Measurements from ENCODE around the gene BCL11B.
"Not testable (repeated sequence)": the region's sequence is repeated elsewhere in the genome, so short reads cannot be mapped to it uniquely, and the experiment has no call there.

The BCL11B gene

GRCh38 chr14:99189201-99189801, 82.7 kb downstream of the BCL11B start:
- Histone ChIP-seq H3K4ac (ENCODE audit: low read depth, low read length) (no peak overlapping the region), H2BK15ac (replicated peaks; ENCODE audit: low read depth) (no peak overlapping the region), H3K4me1 (ENCODE audit: control insufficient read depth, low read depth, low read length) (peaks cover 4% of the 10 kb centered on the region), H3K36me3 (ENCODE audit: control insufficient read depth, insufficient read depth, low read length) (no peaks in the 10 kb centered on the region), H2BK120ac (ENCODE audit: low read depth, low read length) (no peak overlapping the region), H3K79me2 (ENCODE audit: control insufficient read depth, insufficient read depth, low read length) (peaks cover 23% of the 10 kb centered on the region), H3K27me3 (ENCODE audit: insufficient read depth, low read length, poor library complexity) (no peaks in the 10 kb centered on the region), H2BK5ac (ENCODE audit: low read length) (no peak overlapping the region), H3K23ac (ENCODE audit: low read length) (no peak overlapping the region), H3K18ac (ENCODE audit: low read length) (no peak overlapping the region), H4K5ac (ENCODE audit: low read length) (no peak overlapping the region), H2AK5ac (ENCODE audit: low read length) (no peak overlapping the region), H3K56ac (ENCODE audit: low read length) (no peak overlapping the region), H3K4me2 (ENCODE audit: low read length) (no peak overlapping the region), H4K8ac (ENCODE audit: low read depth, low read length) (no peak overlapping the region), H3K9ac (ENCODE audit: low read length) (no peak overlapping the region), H3K79me1 (ENCODE audit: low read length) (peaks cover 21% of the 10 kb centered on the region), H3K4me3 (ENCODE audit: low read length) (no peak overlapping the region), H3K27ac (ENCODE audit: low read depth, low read length) (no peak overlapping the region)
- no peak for DNase-seq
- WGBS (ENCODE audit: extremely low coverage, insufficient coverage, low lambda C conversion rate) = no CpG with 5 or more reads among the region's 26 CpGs

- Histone ChIP-seq H3K4me3 (ENCODE audit: low read length) (no peak overlapping the region), H2AK5ac (ENCODE audit: low read length) (no peak overlapping the region), H3K27me3 (ENCODE audit: insufficient read depth, low read length, poor library complexity) (no peaks in the 10 kb centered on the region), H3K56ac (ENCODE audit: low read length) (no peak overlapping the region), H2BK15ac (replicated peaks; ENCODE audit: low read depth) (no peak overlapping the region), H4K5ac (ENCODE audit: low read length) (no peak overlapping the region), H3K79me1 (ENCODE audit: low read length) (peaks cover 25% of the 10 kb centered on the region), H3K4me2 (ENCODE audit: low read length) (no peak overlapping the region), H4K8ac (ENCODE audit: low read depth, low read length) (no peak overlapping the region), H3K36me3 (ENCODE audit: control insufficient read depth, insufficient read depth, low read length) (no peaks in the 10 kb centered on the region), H3K9ac (ENCODE audit: low read length) (no peak overlapping the region), H3K4ac (ENCODE audit: low read depth, low read length) (no peak overlapping the region), H2BK120ac (ENCODE audit: low read depth, low read length) (no peak overlapping the region), H2BK5ac (ENCODE audit: low read length) (no peak overlapping the region), H3K4me1 (ENCODE audit: control insufficient read depth, low read depth, low read length) (peaks cover 4% of the 10 kb centered on the region), H3K23ac (ENCODE audit: low read length) (no peak overlapping the region), H3K27ac (ENCODE audit: low read depth, low read length) (no peak overlapping the region), H3K18ac (ENCODE audit: low read length) (peak overlapping the region; percentile 28), H3K79me2 (ENCODE audit: control insufficient read depth, insufficient read depth, low read length) (peaks cover 26% of the 10 kb centered on the region)
- peak; percentile 55 for DNase-seq
- WGBS (ENCODE audit: extremely low coverage, insufficient coverage, low lambda C conversion rate) = no CpG with 5 or more reads among the region's 19 CpGs
Observed at GRCh38 chr14:99188731-99189191, 83.2 kb downstream of the BCL11B start.

DNA sequence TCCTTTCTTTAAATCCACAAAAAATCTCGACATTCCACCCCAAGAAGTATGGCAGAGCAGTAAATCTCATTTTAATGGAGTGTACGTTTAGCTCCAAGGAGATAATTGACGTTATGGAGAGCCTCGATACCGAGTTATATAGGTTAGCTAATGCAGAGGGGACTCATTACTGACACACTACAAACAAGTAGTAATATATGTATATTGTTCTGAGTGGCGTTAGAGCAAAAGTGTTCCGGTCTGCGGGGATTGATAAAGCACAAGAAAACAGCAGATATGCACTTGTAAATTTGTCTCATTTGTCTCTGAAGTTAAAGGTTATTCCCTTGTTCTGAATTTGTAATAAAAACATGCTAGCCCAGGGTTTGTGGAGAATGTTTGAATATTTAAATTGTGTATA, 84.1 kb downstream of the BCL11B start:
- no peak overlapping the region for H2BK15ac ChIP-seq (replicated peaks; ENCODE audit: low read depth)
- WGBS (ENCODE audit: extremely low coverage, insufficient coverage, low lambda C conversion rate) = no CpG with 5 or more reads among the region's 8 CpGs

DNA sequence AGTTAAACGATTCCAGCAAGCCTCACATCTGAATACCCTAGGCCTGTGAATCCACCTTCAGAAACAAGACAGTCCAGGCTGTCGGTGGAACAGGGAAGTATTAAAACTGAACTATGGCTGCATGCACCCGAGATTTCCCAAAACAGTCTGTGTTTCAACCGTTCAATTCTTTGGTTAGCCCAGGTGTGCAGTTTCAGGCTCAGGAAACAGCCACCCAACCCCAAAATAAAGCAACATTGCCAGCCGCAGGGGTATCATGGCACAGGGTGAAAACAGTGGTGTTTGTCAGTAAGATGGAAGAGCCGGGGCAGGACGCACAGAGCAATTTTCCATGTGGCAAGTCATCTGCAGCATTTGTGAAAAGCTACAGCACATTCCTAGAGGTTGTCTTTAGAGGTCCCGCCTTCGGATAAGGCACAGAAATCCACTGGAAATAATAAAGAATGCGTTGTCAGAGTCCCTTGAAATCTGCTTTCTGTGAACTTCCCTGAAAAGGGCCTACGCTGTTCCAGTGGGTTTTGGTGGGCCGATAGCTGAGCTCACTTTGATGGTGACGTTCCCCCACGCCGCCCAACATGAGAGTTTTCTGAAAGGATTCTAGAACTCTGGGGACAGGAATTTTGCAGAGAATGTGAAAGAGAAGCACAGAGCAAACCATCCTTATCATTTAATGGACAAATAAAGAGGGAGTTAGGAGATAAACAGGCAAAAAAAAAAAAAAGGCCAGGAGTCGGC, 84.9 kb downstream of the BCL11B start:
- H2AK5ac ChIP-seq (ENCODE audit: low read length) = no peak overlapping the region
- no peaks in the 10 kb centered on the region for H3K36me3 ChIP-seq (ENCODE audit: control insufficient read depth, insufficient read depth, low read length)
- no peak for DNase-seq
- H2BK5ac ChIP-seq (ENCODE audit: low read length) = no peak overlapping the region
- no peak overlapping the region for H3K4ac ChIP-seq (ENCODE audit: low read depth, low read length)
- no peak overlapping the region for H3K18ac ChIP-seq (ENCODE audit: low read length)
- WGBS (ENCODE audit: extremely low coverage, insufficient coverage, low lambda C conversion rate) = no CpG with 5 or more reads among the region's 16 CpGs
- H3K27ac ChIP-seq (ENCODE audit: low read depth, low read length) = no peak overlapping the region
- H3K56ac ChIP-seq (ENCODE audit: low read length) = no peak overlapping the region
- no peak overlapping the region for H3K4me3 ChIP-seq (ENCODE audit: low read length)
- peaks cover 31% of the 10 kb centered on the region for H3K79me1 ChIP-seq (ENCODE audit: low read length)
- peaks cover 4% of the 10 kb centered on the region for H3K4me1 ChIP-seq (ENCODE audit: control insufficient read depth, low read depth, low read length)
- H3K4me2 ChIP-seq (ENCODE audit: low read length) = no peak overlapping the region
- no peak overlapping the region for H3K9ac ChIP-seq (ENCODE audit: low read length)
- H3K27me3 ChIP-seq (ENCODE audit: insufficient read depth, low read length, poor library complexity) = no peaks in the 10 kb centered on the region
- no peak overlapping the region for H2BK15ac ChIP-seq (replicated peaks; ENCODE audit: low read depth)
- no peak overlapping the region for H4K8ac ChIP-seq (ENCODE audit: low read depth, low read length)
- no peak overlapping the region for H2BK120ac ChIP-seq (ENCODE audit: low read depth, low read length)
- H3K79me2 ChIP-seq (ENCODE audit: control insufficient read depth, insufficient read depth, low read length) = peaks cover 27% of the 10 kb centered on the region
- H3K23ac ChIP-seq (ENCODE audit: low read length) = no peak overlapping the region
- no peak overlapping the region for H4K5ac ChIP-seq (ENCODE audit: low read length)

More for the DNA sequence above, 84.1 kb downstream of the BCL11B start:
- no peak overlapping the region for H3K27ac ChIP-seq (ENCODE audit: low read depth, low read length)
- DNase-seq = no peak
- no peak overlapping the region for H4K8ac ChIP-seq (ENCODE audit: low read depth, low read length)
- no peak overlapping the region for H4K5ac ChIP-seq (ENCODE audit: low read length)
- no peaks in the 10 kb centered on the region for H3K27me3 ChIP-seq (ENCODE audit: insufficient read depth, low read length, poor library complexity)
- no peak overlapping the region for H3K23ac ChIP-seq (ENCODE audit: low read length)
- no peak overlapping the region for H3K9ac ChIP-seq (ENCODE audit: low read length)
- no peak overlapping the region for H3K4me2 ChIP-seq (ENCODE audit: low read length)
- peaks cover 28% of the 10 kb centered on the region for H3K79me1 ChIP-seq (ENCODE audit: low read length)
- H3K36me3 ChIP-seq (ENCODE audit: control insufficient read depth, insufficient read depth, low read length) = no peaks in the 10 kb centered on the region
- H2BK120ac ChIP-seq (ENCODE audit: low read depth, low read length) = no peak overlapping the region
- H3K56ac ChIP-seq (ENCODE audit: low read length) = peak overlapping the region; percentile 44
- peaks cover 30% of the 10 kb centered on the region for H3K79me2 ChIP-seq (ENCODE audit: control insufficient read depth, insufficient read depth, low read length)
- no peak overlapping the region for H3K4ac ChIP-seq (ENCODE audit: low read depth, low read length)
- no peak overlapping the region for H3K18ac ChIP-seq (ENCODE audit: low read length)
- no peak overlapping the region for H2BK5ac ChIP-seq (ENCODE audit: low read length)
- H3K4me3 ChIP-seq (ENCODE audit: low read length) = no peak overlapping the region
- no peak overlapping the region for H2AK5ac ChIP-seq (ENCODE audit: low read length)
- H3K4me1 ChIP-seq (ENCODE audit: control insufficient read depth, low read depth, low read length) = peaks cover 4% of the 10 kb centered on the region

DNA sequence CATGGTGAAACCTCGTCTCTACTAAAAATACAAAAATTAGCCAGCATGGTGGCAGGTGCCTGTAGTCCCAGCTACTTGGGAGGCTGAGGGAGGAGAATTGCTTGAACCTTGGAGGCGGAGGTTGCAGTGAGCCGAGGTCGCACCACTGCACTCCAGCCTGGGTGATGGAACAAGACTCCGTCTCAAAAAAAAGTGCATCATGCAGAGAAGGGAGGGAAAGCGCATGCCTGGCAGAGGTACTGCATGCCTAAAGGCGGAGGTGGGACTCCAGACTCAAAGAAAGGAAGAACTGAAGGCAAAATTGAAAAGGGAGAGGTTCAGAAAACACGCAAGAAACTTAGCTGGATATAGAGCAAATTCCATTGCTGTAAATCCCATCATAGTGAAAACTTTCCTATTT, 85.7 kb downstream of the BCL11B start:
- WGBS (ENCODE audit: extremely low coverage, insufficient coverage, low lambda C conversion rate) = no CpG with 5 or more reads among the region's 8 CpGs
- not testable (repeated sequence) for H3K36me3 ChIP-seq (ENCODE audit: control insufficient read depth, insufficient read depth, low read length); H2BK15ac ChIP-seq (replicated peaks; ENCODE audit: low read depth); H2AK5ac ChIP-seq (ENCODE audit: low read length); H3K56ac ChIP-seq (ENCODE audit: low read length); H3K9ac ChIP-seq (ENCODE audit: low read length); H3K4me2 ChIP-seq (ENCODE audit: low read length); H2BK5ac ChIP-seq (ENCODE audit: low read length); DNase-seq; H4K5ac ChIP-seq (ENCODE audit: low read length); H4K8ac ChIP-seq (ENCODE audit: low read depth, low read length); H3K27ac ChIP-seq (ENCODE audit: low read depth, low read length); H2BK120ac ChIP-seq (ENCODE audit: low read depth, low read length); H3K18ac ChIP-seq (ENCODE audit: low read length); H3K23ac ChIP-seq (ENCODE audit: low read length); H3K27me3 ChIP-seq (ENCODE audit: insufficient read depth, low read length, poor library complexity); H3K4me1 ChIP-seq (ENCODE audit: control insufficient read depth, low read depth, low read length); H3K4me3 ChIP-seq (ENCODE audit: low read length); H3K4ac ChIP-seq (ENCODE audit: low read depth, low read length)
- Histone ChIP-seq H3K79me2 (ENCODE audit: control insufficient read depth, insufficient read depth, low read length) (peaks cover 27% of the 10 kb centered on the region), H3K79me1 (ENCODE audit: low read length) (peaks cover 31% of the 10 kb centered on the region)
